Adipose tissue (tissue), 3 donors: ENCODE results near the gene KLF5. TPM values are rescaled to one million over a fixed set of nuclear protein-coding genes. Genes with fewer than 3 reads are reported as not detected.
"Not testable (repeated sequence)": the region's sequence is repeated elsewhere in the genome, so short reads cannot be mapped to it uniquely, and the experiment has no call there.

Experiments used
- H3K27ac ChIP-seq: one replicate; pipeline ENCODE4 v1.5.1; 2013; ENCODE audit warnings: low read depth, low read length
- WGBS, 3 donors: extraction: QIAGEN DNeasy Blood & Tissue Kit; methylation state at CpG; one replicate each; pipeline ENCODE4 v1.1.7; 2013; 5-methylcytosine and 5-hydroxymethylcytosine counted together
- polyA plus RNA-seq, 3 donors: library from polyadenylated mRNA; stranded (reverse); fragments of 200-250 nt; gene quantifications; one replicate each; pipeline ENCODE4 v1.2.3, GENCODE V29; 2013
- donor health status: healthy with polysubstance abuse.
- donor health status: Bipolar disorder and iron deficiency.
- donor health status: healthy.

Gene KLF5
- polyA plus RNA-seq, 3 donors = 3.3 to 6.4 (median 3.5) TPM

GRCh38 chr13:73075546-73075945 lies 16.7 kb downstream of the KLF5 start:
- H3K27ac ChIP-seq = no peak overlapping the region
- 52 to 75% (median 54%) methylated on average over 18 of the region's 18 CpGs for WGBS, 3 donors

GRCh38 chr13:73075954-73076353 lies 17.1 kb downstream of the KLF5 start:
- 50 to 83% (median 75%) methylated on average over 2 of the region's 2 CpGs for WGBS, 3 donors

DNA sequence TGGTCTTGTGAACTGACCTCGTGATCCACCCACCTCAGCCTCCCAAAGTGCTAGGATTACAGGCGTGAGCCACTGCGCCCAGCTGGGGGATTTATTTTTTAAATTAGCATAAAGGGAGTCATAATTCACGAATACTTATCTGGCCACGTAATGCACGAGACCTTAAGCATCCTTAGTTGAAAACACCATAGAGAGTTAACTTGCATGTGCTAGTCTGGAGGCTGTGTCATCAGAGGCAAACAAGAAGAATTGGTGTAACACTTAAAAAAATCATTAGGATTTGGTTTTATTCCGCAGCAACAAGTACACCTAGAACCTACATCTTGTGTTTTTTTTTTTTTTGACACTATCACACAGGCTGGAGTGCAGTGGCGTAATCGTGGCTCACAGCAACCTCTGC lies 19.1 kb downstream of the KLF5 start:
- H3K27ac ChIP-seq = no peak overlapping the region
- 92 to 96% (median 95%) methylated on average over 9 of the region's 9 CpGs for whole genome bisulfite sequencing, 3 donors

More at GRCh38 chr13:73075954-73076353, 17.1 kb downstream of the KLF5 start:
- H3K27ac ChIP-seq = no peak overlapping the region

GRCh38 chr13:73079359-73079758 lies 20.6 kb downstream of the KLF5 start:
- WGBS, 3 donors = 56 to 95% (median 91%) methylated on average over 3 of the region's 3 CpGs
- H3K27ac ChIP-seq = no peak overlapping the region

DNA sequence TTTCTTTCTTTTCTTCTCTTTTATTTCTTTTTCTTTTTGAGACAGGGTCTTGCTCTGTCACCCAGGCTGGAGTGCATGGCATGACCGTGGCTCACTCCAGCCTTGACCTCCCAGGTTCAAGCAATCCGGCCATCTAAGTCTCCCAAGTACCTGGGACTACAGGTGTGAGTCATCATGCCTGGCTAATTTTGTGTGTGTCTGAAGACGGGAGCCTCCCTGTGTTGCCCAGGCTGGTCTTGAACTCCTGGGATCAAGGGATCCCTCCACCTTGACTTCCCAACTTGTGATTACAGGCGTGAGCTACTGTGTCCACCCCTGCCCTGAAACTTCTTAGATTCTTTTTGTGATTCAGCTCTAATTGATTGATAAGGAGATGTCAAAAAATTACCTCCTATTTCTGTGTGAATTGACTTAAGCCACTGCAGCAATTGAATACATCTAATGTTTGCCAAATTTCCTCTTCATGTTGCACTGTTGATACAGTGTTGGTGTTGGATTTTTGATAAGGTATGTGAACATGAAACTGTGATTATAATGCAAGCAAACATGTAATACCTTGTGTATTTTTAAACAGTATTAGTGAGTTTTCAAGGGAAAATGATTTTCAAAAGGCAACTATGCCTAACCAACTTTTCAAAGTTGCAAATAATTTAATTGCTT lies 22.6 kb downstream of the KLF5 start:
- no peak overlapping the region for H3K27ac ChIP-seq
- WGBS, 3 donors = 54 to 69% (median 63%) methylated on average over 4 of the region's 4 CpGs

GRCh38 chr13:73082471-73082870 lies 23.7 kb downstream of the KLF5 start:
- no peak overlapping the region for H3K27ac ChIP-seq
- 67 to 77% (median 75%) methylated on average over 5 of the region's 5 CpGs for WGBS, 3 donors

DNA sequence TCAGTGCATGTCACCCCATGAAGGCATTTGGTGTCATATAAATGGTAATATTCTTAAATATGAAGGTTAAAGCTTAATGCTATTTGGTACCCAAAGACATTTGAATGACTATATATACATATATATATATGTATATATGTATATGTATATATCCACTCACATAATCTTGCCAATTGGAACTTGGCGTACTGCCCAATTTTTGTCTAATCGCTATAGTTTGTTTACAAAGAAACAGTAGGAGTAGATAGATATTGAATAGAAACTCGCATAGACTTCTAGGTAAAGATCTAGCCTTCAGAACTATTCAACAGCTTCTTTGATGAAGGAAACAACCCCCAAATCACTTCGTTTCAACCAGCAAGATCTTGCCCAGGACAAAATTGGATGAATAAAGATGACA lies 24.1 kb downstream of the KLF5 start:
- WGBS, 3 donors = 39 to 77% (median 72%) methylated on average over 4 of the region's 4 CpGs

DNA sequence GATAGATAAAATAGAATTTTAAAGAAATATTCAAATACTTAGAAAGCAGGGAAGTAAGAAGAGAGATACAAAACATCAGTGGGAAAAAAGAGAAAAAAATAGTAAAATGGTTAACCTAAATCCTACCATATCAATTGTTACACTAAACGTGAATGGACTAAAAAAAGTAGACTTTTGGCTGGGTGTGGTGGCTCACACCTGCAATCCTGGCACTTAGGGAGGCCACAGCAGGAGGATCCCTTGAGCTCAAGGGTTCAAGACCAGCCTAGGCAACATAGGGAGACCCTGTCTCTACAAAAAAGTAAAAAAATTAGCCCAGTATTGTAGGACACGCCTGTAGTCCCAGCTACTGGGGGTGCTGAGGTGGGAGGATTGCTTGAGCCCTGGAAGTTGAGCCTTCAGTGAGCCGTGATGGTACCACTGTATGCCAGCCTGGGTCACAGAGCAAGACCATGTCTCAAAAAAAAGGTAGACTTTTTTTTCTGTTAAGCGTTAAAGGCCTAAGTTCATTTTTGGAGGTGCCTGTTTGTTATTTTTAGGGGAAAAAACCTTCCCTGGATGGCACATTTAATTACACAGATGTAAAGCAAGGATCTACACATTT lies 29.6 kb downstream of the KLF5 start:
- no peak overlapping the region for H3K27ac ChIP-seq
- 82 to 95% (median 86%) methylated on average over 4 of the region's 4 CpGs for WGBS, 3 donors

More for the DNA sequence above, 24.1 kb downstream of the KLF5 start:
- no peak overlapping the region for H3K27ac ChIP-seq

DNA sequence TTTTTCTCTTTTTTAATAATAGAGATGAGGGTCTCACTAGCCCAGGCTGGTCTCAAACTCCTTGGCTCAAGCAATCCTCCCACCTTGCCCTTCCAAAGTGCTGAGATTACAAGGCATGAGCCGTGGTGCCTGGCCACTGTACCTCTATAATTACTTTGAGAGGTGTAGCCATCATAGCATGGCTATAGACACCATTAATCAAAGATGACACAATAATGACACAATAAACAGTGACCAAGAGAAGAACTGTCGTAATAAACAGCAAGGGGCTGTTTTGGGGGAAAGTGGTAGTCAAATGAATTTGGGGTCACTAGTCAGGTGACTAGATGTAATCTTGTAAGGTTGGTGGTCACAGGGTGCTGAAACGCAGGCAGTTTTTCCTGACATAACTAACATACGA lies 30.4 kb downstream of the KLF5 start:
- no peak overlapping the region for H3K27ac ChIP-seq
- WGBS, 3 donors = 79 to 98% (median 79%) methylated on average over 4 of the region's 4 CpGs

GRCh38 chr13:73090116-73090822 lies 31.5 kb downstream of the KLF5 start:
- WGBS, 3 donors = 66 to 85% (median 71%) methylated on average over 8 of the region's 8 CpGs
- H3K27ac ChIP-seq = no peak overlapping the region

- no peak overlapping the region for H3K27ac ChIP-seq
- 22 to 88% (median 43%) methylated on average over 1 of the region's 1 CpG for WGBS, 3 donors
These were observed 32.0 kb downstream of the KLF5 start for GRCh38 chr13:73090823-73091187.

- no peak overlapping the region for H3K27ac ChIP-seq
These were observed 34.0 kb downstream of the KLF5 start for GRCh38 chr13:73092829-73093228.

- no peak overlapping the region for H3K27ac ChIP-seq
- 50 to 59% (median 58%) methylated on average over 2 of the region's 2 CpGs for WGBS, 3 donors
These were observed 37.4 kb downstream of the KLF5 start for GRCh38 chr13:73096173-73096572.

DNA sequence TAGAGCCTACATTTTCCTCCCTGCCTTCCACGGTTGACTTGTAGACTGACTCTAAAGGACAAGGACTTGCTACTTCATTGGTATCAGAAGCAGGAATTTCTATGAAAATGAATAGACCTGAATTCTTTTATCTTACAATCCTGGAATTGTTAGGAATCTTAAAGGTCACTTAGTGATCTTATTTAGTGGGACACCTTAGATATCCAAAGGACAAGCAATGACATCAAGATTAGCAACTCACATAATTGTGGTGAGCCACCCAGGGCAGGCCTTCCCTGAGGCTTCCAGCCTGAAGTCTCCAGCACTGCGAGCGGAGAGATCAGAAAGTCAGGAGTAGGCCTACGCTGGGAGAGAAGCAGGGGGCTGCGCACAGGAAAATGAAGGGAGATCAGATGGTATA lies 37.8 kb downstream of the KLF5 start:
- WGBS, 3 donors = 73 to 79% (median 76%) methylated on average over 5 of the region's 5 CpGs

GRCh38 chr13:73100781-73101180 lies 42.0 kb downstream of the KLF5 start:
- 94 to 97% (median 97%) methylated on average over 10 of the region's 10 CpGs for WGBS, 3 donors
- not testable (repeated sequence) for H3K27ac ChIP-seq

More for the DNA sequence above, 37.8 kb downstream of the KLF5 start:
- no peak overlapping the region for H3K27ac ChIP-seq

- 85 to 95% (median 89%) methylated on average over 2 of the region's 2 CpGs for WGBS, 3 donors
- H3K27ac ChIP-seq = no peak overlapping the region
These were observed 42.7 kb downstream of the KLF5 start for GRCh38 chr13:73101351-73102007.

- no peak overlapping the region for H3K27ac ChIP-seq
- WGBS, 3 donors = 28 to 70% (median 69%) methylated on average over 1 of the region's 1 CpG
These were observed 44.4 kb downstream of the KLF5 start for GRCh38 chr13:73103238-73103637.

- 58 to 88% (median 81%) methylated on average over 10 of the region's 10 CpGs for WGBS, 3 donors
- H3K27ac ChIP-seq = no peak overlapping the region
These were observed 47.8 kb downstream of the KLF5 start for GRCh38 chr13:73106513-73107178.

- no peak overlapping the region for H3K27ac ChIP-seq
- WGBS, 3 donors = 64 to 83% (median 80%) methylated on average over 3 of the region's 3 CpGs
These were observed 48.7 kb downstream of the KLF5 start for GRCh38 chr13:73107481-73107880.
